ENCODE measurements around the gene NUDT4.
"Not testable (repeated sequence)": the region's sequence is repeated elsewhere in the genome, so short reads cannot be mapped to it uniquely, and the experiment has no call there.

The NUDT4 gene

GRCh38 chr12:93399183-93399863 lies 21.6 kb downstream of the NUDT4 start:
- DNase-seq (ENCODE audit: low read depth in 2 of 2), result not testable (repeated sequence)

GRCh38 chr12:93402333-93403311 lies 24.9 kb downstream of the NUDT4 start:
- DNase-seq (ENCODE audit: low read depth in 2 of 2), result peak in 1 of 2 donors; percentile 16

GRCh38 chr12:93403988-93404803 lies 26.5 kb downstream of the NUDT4 start:
- DNase-seq (ENCODE audit: low read depth in 2 of 2), result no peak

GRCh38 chr12:93404961-93405849 lies 27.5 kb downstream of the NUDT4 start:
- DNase-seq (ENCODE audit: low read depth in 2 of 2), result no peak

- no peak for DNase-seq (ENCODE audit: low read depth in 2 of 2)
These were observed 29.6 kb downstream of the NUDT4 start for GRCh38 chr12:93407054-93407962.

GRCh38 chr12:93407963-93408283 lies 30.2 kb downstream of the NUDT4 start:
- DNase-seq (ENCODE audit: low read depth in 2 of 2), result no peak

- DNase-seq (ENCODE audit: low read depth in 2 of 2), result no peak
These were observed 31.1 kb downstream of the NUDT4 start for GRCh38 chr12:93408813-93409212.

- not testable (repeated sequence) for DNase-seq (ENCODE audit: low read depth in 2 of 2)
These were observed 31.8 kb downstream of the NUDT4 start for GRCh38 chr12:93409343-93410187.

- not testable (repeated sequence) for DNase-seq (ENCODE audit: low read depth in 2 of 2)
These were observed 33.3 kb downstream of the NUDT4 start for GRCh38 chr12:93411060-93411459.

GRCh38 chr12:93412396-93412795 lies 34.7 kb downstream of the NUDT4 start:
- DNase-seq (ENCODE audit: low read depth in 2 of 2), result not testable (repeated sequence)

GRCh38 chr12:93413064-93413463 lies 35.3 kb downstream of the NUDT4 start:
- no peak for DNase-seq (ENCODE audit: low read depth in 2 of 2)

- DNase-seq (ENCODE audit: low read depth in 2 of 2), result no peak
These were observed 38.2 kb downstream of the NUDT4 start for GRCh38 chr12:93415723-93416464.

- no peak for DNase-seq (ENCODE audit: low read depth in 2 of 2)
These were observed 40.3 kb downstream of the NUDT4 start for GRCh38 chr12:93417967-93418480.

- DNase-seq (ENCODE audit: low read depth in 2 of 2), result no peak
These were observed 41.8 kb downstream of the NUDT4 start for GRCh38 chr12:93419388-93420034.

GRCh38 chr12:93422050-93422449 lies 44.3 kb downstream of the NUDT4 start:
- no peak for DNase-seq (ENCODE audit: low read depth in 2 of 2)

- DNase-seq (ENCODE audit: low read depth in 2 of 2), result no peak
These were observed 48.1 kb downstream of the NUDT4 start for GRCh38 chr12:93425736-93426411.

- no peak for DNase-seq (ENCODE audit: low read depth in 2 of 2)
These were observed 48.7 kb downstream of the NUDT4 start for GRCh38 chr12:93426412-93426805.
